ENCODE results near the gene GPC3. TPM values are rescaled to one million over a fixed set of nuclear protein-coding genes. Genes with fewer than 3 reads are reported as not detected.

The GPC3 gene
- total RNA-seq (2014; rRNA removed; shearing (Covaris generic)) (60.1 and 61.2 TPM in 2 replicates), polyA plus RNA-seq (2016; fragmentation: Nextera tagmentation; extraction: Ambion mirVana) (34.3 and 36.8 TPM in 2 replicates)
- long read RNA-seq, transcript GPC3-201 (8 exons, 2,568 nt) = major isoform, 52 of 63 reads
- long read RNA-seq, partial matches to known transcripts = 8 of 63 reads
- long read RNA-seq, other reads (novel, unspliced or antisense) = 3 of 63 reads

- Histone ChIP-seq H3F3A (replicated peaks; ENCODE audit: low read depth) (no peaks in the 10 kb centered on the region), H3K4me2 (peak within 1 kb of the TSS; percentile 88), H3K79me2 (replicated peaks; ENCODE audit: insufficient read depth) (peaks cover 5% of the 10 kb centered on the region), H4K20me1 (replicated peaks; ENCODE audit: insufficient read depth) (no peaks in the 10 kb centered on the region), H3K4me3 (peak within 1 kb of the TSS; percentile 64), H2AFZ (peak within 1 kb of the TSS; percentile 94), H3K27me3 (ENCODE audit: insufficient read depth) (peaks cover 12% of the 10 kb centered on the region), H3K9me2 (ENCODE audit: insufficient read depth) (no peaks in the 10 kb centered on the region), H3K4me1 (ENCODE audit: insufficient read depth) (peaks cover 40% of the 10 kb centered on the region), H3K27ac (ENCODE audit: low read depth) (no peak within 1 kb of the TSS), H3K36me3 (ENCODE audit: insufficient read depth) (no peaks in the 10 kb centered on the region)
- Mint-ChIP-seq H3K36me3 (ENCODE audit: low read depth) (no peaks in the 10 kb centered on the region; the same call in 2 of the 3 replicates), H3K9me3 (no peaks in the 10 kb centered on the region), H3K27ac (no peak within 1 kb of the TSS), H3K4me3 (peak within 1 kb of the TSS; percentile 80), H3K27me3 (ENCODE audit: insufficient read depth, low read depth, poor library complexity) (peaks cover 14% of the 10 kb centered on the region), H3K4me1 (peaks cover 52% of the 10 kb centered on the region)
- no peak for TF ChIP-seq ZNF462 (CRISPR knock-in tag; IDR thresholded peaks at IDR 0.05)
- TF ChIP-seq STAT1 (IDR thresholded peaks at IDR 0.05; ENCODE audit: unreplicated experiment) = no peak
- no peak for TF ChIP-seq REST (IDR thresholded peaks at IDR 0.05; ENCODE audit: unreplicated experiment)
- TF ChIP-seq ZNF331 (CRISPR knock-in tag; IDR thresholded peaks at IDR 0.05; ENCODE audit: low read depth) = no peak
- peak; percentile 31; the same call in 1 of the 2 replicates for TF ChIP-seq POLR2AphosphoS5 (IDR thresholded peaks at IDR 0.05; ENCODE audit: low read depth)
- peak; percentile 85 for ATAC-seq
- DNase-seq (ENCODE audit: low spot score) = peak; percentile 77
Measured at GRCh38 chrX:133985164-133985966, at the start of gene GPC3. GPC3 (minus strand) TSS chrX:133985594.

All from GM23338 (cell line).